ENCODE data around the gene ZNF727.
"Not testable (repeated sequence)": the region's sequence is repeated elsewhere in the genome, so short reads cannot be mapped to it uniquely, and the experiment has no call there.

ZNF727 gene

GRCh38 chr7:64045301-64046040, at the start of gene ZNF727:
Gene ZNF727 (plus strand): TSS chr7:64045434. CDS start chr7:64045622, 188 bp downstream.
- peak; percentile 6 for DNase-seq

GRCh38 chr7:63998549-63998948, 46.7 kb upstream of the ZNF727 start, which contains the start of gene ZNF722:
Gene ZNF722 (plus strand): TSS chr7:63998849. CDS start chr7:63998962, 113 bp downstream.
- no peak for DNase-seq

- DNase-seq: not testable (repeated sequence)
These were observed 29.7 kb upstream of the ZNF727 start for GRCh38 chr7:64015496-64015895.

- no peak for DNase-seq
These were observed 9.8 kb upstream of the ZNF727 start for GRCh38 chr7:64035388-64035787.

- DNase-seq: no peak
These were observed 8.1 kb upstream of the ZNF727 start for GRCh38 chr7:64037095-64037494.

- DNase-seq: no peak
These were observed 781 bp downstream of the ZNF727 start for GRCh38 chr7:64046041-64046389.

- not testable (repeated sequence) for DNase-seq
These were observed 32.8 kb downstream of the ZNF727 start for GRCh38 chr7:64077837-64078698.

GRCh38 chr7:64078699-64078994, 33.4 kb downstream of the ZNF727 start:
- no peak for DNase-seq

GRCh38 chr7:64087501-64087900, 42.3 kb downstream of the ZNF727 start:
- DNase-seq: no peak

- DNase-seq: not testable (repeated sequence)
These were observed 43.6 kb downstream of the ZNF727 start for GRCh38 chr7:64088863-64089262.

All from NCI-H510A (cell line).